ENCODE measurements around the gene NR4A1. TPM values are rescaled to one million over a fixed set of nuclear protein-coding genes. Genes with fewer than 3 reads are reported as not detected.

The NR4A1 gene
- total and polyA plus RNA-seq, 2 of the 13 experiments (the other 11 are each of a cell fraction or from before 2014, with no cell fraction given), result 5.7 to 15.2 TPM

DNA sequence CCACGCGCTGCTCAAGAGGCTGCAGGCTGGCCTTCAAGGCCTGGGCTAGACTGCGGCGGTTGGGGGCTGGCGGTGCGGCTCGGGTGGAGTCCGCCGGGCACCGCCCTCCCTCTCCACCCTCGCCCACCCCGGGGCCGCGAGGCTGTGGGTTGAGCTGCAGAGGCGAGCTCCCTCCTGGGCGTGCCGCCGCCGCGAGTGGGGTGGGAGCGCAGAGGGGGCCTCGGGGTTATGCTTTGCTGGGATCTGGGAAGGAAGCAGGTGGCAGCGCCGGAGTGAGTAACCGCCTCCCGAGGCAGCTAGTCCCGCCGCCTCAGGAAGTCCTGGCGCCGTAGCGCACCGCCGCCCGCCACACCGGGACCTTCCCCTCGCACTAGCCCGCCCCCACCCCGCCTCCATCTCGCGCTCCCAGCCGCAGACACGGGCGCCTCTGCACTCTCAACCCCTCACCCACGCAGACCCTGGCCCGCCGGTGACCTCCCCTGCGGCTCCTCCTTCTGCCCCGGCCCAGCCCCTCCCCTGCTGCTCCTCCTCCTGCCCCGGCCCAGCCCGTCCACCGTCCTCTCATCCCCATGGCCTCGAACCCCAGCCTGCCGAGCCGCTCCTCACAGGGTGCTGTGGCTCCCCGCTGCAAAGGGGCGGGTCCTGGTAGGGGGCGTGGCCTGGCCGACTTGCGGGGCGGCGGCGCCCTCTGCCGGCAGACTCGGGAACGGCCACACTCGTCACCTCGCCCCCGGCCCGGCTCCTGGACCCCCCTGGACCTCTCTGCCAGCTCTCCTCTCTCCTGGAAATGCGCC, 27.9 kb upstream of the NR4A1 start (continued):
- TF ChIP-seq, protein P1, sequence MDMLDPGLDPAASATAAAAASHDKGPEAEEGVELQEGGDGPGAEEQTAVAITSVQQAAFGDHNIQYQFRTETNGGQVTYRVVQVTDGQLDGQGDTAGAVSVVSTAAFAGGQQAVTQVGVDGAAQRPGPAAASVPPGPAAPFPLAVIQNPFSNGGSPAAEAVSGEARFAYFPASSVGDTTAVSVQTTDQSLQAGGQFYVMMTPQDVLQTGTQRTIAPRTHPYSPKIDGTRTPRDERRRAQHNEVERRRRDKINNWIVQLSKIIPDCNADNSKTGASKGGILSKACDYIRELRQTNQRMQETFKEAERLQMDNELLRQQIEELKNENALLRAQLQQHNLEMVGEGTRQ (IDR thresholded peaks at IDR 0.05; ENCODE audit: low read depth, low read length), result no peak
- TF ChIP-seq, protein P1 (CRISPR knock-in tag; IDR thresholded peaks at IDR 0.05; ENCODE audit: borderline replicate concordance), result peak; percentile 30; the same call in 1 of the 2 replicates
- TF ChIP-seq ZNF501 (CRISPR knock-in tag; IDR thresholded peaks at IDR 0.05) (peak; percentile 51; the same call in 1 of the 2 replicates), RARA (CRISPR knock-in tag; IDR thresholded peaks at IDR 0.05) (0 out of 2 replicates have a peak, but pooled peaks have one; percentile 1), SP4 (CRISPR knock-in tag; IDR thresholded peaks at IDR 0.05) (peak; percentile 95), ZMAT3 (CRISPR knock-in tag; conservative IDR thresholded peaks at IDR 0.05) (0 out of 2 replicates have a peak, but pooled peaks have one; percentile 14), STAG1 (CRISPR knock-in tag; IDR thresholded peaks at IDR 0.05) (peak; percentile 76), SMYD3 (CRISPR knock-in tag; IDR thresholded peaks at IDR 0.05) (no peak), ZNF451 (CRISPR knock-in tag; IDR thresholded peaks at IDR 0.05) (peak; percentile 75), PHF8 (CRISPR knock-in tag; IDR thresholded peaks at IDR 0.05) (peak; percentile 7; the same call in 1 of the 2 replicates), SRSF9 (IDR thresholded peaks at IDR 0.05; ENCODE audit: borderline replicate concordance, insufficient read depth, low read depth, low read length, poor library complexity, severe bottlenecking) (no peak), ZNF546 (CRISPR knock-in tag; conservative IDR thresholded peaks at IDR 0.05) (0 out of 2 replicates have a peak, but pooled peaks have one; percentile 38), ZNF670 (CRISPR knock-in tag; IDR thresholded peaks at IDR 0.05; ENCODE audit: borderline replicate concordance) (no peak), TCF7 (IDR thresholded peaks at IDR 0.05; ENCODE audit: low read depth) (no peak)
- TF ChIP-seq, protein P2, sequence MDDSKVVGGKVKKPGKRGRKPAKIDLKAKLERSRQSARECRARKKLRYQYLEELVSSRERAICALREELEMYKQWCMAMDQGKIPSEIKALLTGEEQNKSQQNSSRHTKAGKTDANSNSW (CRISPR knock-in tag; IDR thresholded peaks at IDR 0.05; ENCODE audit: borderline replicate concordance), result no peak
- TF ChIP-seq, protein P3, sequence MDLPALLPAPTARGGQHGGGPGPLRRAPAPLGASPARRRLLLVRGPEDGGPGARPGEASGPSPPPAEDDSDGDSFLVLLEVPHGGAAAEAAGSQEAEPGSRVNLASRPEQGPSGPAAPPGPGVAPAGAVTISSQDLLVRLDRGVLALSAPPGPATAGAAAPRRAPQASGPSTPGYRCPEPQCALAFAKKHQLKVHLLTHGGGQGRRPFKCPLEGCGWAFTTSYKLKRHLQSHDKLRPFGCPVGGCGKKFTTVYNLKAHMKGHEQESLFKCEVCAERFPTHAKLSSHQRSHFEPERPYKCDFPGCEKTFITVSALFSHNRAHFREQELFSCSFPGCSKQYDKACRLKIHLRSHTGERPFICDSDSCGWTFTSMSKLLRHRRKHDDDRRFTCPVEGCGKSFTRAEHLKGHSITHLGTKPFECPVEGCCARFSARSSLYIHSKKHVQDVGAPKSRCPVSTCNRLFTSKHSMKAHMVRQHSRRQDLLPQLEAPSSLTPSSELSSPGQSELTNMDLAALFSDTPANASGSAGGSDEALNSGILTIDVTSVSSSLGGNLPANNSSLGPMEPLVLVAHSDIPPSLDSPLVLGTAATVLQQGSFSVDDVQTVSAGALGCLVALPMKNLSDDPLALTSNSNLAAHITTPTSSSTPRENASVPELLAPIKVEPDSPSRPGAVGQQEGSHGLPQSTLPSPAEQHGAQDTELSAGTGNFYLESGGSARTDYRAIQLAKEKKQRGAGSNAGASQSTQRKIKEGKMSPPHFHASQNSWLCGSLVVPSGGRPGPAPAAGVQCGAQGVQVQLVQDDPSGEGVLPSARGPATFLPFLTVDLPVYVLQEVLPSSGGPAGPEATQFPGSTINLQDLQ (CRISPR knock-in tag; IDR thresholded peaks at IDR 0.05), result no peak
- TF ChIP-seq, protein P4, sequence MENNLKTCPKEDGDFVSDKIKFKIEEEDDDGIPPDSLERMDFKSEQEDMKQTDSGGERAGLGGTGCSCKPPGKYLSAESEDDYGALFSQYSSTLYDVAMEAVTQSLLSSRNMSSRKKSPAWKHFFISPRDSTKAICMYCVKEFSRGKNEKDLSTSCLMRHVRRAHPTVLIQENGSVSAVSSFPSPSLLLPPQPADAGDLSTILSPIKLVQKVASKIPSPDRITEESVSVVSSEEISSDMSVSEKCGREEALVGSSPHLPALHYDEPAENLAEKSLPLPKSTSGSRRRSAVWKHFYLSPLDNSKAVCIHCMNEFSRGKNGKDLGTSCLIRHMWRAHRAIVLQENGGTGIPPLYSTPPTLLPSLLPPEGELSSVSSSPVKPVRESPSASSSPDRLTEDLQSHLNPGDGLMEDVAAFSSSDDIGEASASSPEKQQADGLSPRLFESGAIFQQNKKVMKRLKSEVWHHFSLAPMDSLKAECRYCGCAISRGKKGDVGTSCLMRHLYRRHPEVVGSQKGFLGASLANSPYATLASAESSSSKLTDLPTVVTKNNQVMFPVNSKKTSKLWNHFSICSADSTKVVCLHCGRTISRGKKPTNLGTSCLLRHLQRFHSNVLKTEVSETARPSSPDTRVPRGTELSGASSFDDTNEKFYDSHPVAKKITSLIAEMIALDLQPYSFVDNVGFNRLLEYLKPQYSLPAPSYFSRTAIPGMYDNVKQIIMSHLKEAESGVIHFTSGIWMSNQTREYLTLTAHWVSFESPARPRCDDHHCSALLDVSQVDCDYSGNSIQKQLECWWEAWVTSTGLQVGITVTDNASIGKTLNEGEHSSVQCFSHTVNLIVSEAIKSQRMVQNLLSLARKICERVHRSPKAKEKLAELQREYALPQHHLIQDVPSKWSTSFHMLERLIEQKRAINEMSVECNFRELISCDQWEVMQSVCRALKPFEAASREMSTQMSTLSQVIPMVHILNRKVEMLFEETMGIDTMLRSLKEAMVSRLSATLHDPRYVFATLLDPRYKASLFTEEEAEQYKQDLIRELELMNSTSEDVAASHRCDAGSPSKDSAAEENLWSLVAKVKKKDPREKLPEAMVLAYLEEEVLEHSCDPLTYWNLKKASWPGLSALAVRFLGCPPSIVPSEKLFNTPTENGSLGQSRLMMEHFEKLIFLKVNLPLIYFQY (CRISPR knock-in tag; IDR thresholded peaks at IDR 0.05; ENCODE audit: borderline replicate concordance), result no peak
- TF ChIP-seq, protein P5, sequence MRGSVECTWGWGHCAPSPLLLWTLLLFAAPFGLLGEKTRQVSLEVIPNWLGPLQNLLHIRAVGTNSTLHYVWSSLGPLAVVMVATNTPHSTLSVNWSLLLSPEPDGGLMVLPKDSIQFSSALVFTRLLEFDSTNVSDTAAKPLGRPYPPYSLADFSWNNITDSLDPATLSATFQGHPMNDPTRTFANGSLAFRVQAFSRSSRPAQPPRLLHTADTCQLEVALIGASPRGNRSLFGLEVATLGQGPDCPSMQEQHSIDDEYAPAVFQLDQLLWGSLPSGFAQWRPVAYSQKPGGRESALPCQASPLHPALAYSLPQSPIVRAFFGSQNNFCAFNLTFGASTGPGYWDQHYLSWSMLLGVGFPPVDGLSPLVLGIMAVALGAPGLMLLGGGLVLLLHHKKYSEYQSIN (CRISPR knock-in tag; IDR thresholded peaks at IDR 0.05; ENCODE audit: borderline replicate concordance), result no peak

Measured in HepG2 (cell line).